Measurements from ENCODE around the gene SERP2. TPM values are rescaled to one million over a fixed set of nuclear protein-coding genes. Genes with fewer than 3 reads are reported as not detected.

SERP2 gene
- polyA plus RNA-seq, 3 donors from 2014 or later: 3.9 to 8.1 (median 4.3) TPM

DNA sequence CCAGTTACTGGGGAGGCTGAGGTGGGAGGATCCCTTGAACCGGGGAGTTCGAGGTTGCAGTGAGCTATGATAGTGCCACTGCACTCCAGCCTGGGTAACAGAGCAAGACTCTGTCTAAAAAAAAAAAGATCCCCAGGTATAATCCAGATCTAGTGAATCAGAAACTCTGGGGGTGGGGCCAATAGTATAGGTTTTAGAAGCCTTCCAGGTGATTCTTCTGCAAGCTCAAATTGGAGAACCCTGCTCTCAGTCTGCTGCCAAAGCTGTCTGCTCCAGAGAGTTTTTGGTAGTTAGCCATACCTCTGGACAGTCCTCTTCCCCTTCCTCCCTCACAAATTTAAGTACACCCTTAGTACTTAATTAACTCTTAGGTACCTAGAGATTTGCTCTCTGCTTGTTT lies 28.0 kb downstream of the SERP2 start:
- Mint-ChIP-seq H3K36me3 (no peaks in the 10 kb centered on the region), H3K4me1 (no peaks in the 10 kb centered on the region), H3K27ac (no peak overlapping the region), H3K4me3 (no peak overlapping the region), H3K9me3 (peaks cover 0 to 2% (median 0%) of the 10 kb centered on the region in 6 donors), H3K27me3 (ENCODE audit: low read depth in 3 of 3) (peaks cover 2 to 5% (median 2%) of the 10 kb centered on the region in 3 donors)
- DNase-seq: no peak

DNA sequence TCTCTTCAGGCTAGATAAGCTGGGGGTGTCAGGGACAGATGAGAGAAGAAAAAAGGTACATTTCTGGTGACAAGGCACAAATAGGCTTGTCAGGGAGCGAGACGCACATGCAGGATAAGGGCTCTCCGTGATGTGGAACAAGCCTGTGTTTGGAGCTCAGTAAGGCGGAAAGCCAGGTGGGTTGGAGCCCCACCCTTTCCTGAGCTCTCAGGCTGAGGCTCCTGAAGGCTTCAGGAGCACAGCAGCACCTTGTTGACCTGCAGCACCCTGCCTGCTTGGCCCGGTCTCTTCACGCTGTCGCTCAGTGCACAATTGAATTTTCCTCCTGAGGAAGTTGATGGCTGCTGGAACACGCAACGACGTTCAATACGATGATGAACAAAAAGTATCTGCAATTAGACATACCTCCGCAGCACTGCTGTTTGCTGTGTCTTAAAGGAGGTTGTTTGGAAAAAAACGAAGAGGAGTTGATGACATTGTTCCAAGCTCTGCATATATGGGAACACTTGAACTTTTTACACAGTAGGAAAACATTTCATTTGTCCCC lies 29.3 kb downstream of the SERP2 start:
- Mint-ChIP-seq H3K36me3 (no peaks in the 10 kb centered on the region), H3K4me3 (no peak overlapping the region), H3K27me3 (ENCODE audit: low read depth in 3 of 3) (peaks cover 0 to 5% (median 4%) of the 10 kb centered on the region in 3 donors), H3K9me3 (peaks cover 0 to 2% (median 0%) of the 10 kb centered on the region in 6 donors), H3K4me1 (no peaks in the 10 kb centered on the region), H3K27ac (no peak overlapping the region)
- DNase-seq: no peak

DNA sequence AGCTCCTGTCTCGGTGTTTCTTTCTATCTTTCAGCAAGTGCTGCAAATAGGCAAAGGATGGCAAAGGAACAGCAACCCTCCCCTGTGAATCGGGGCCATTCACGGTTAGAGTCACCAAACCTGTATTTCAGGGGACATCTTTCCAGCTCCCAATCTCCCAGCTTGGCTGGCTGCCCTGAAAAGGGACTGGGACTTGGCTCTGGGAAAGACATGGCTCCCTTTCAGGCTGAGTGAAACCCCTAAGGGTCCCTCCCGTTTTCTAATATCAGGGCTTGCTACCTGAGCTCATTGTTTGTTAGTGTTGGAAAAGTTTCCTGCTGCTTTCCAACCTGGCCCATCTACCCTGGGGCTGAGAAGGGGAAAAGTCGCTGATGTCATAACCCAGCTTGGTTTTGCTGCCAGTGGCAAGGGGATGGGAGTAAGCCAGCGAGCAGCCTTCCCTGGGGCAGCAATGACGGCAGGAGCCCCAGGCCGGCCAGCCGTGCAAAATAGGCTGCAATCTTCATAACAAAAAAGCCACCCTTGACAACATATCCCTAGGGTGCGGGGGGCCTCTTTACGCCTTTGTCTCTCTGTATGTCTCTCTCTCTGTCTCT lies 29.9 kb downstream of the SERP2 start:
- Mint-ChIP-seq H3K4me1 (no peaks in the 10 kb centered on the region), H3K4me3 (no peak overlapping the region), H3K27ac (no peak overlapping the region), H3K36me3 (no peaks in the 10 kb centered on the region), H3K27me3 (ENCODE audit: low read depth in 3 of 3) (peaks cover 0 to 5% (median 4%) of the 10 kb centered on the region in 3 donors), H3K9me3 (peaks cover 0 to 2% (median 0%) of the 10 kb centered on the region in 6 donors)
- no peak for DNase-seq

DNA sequence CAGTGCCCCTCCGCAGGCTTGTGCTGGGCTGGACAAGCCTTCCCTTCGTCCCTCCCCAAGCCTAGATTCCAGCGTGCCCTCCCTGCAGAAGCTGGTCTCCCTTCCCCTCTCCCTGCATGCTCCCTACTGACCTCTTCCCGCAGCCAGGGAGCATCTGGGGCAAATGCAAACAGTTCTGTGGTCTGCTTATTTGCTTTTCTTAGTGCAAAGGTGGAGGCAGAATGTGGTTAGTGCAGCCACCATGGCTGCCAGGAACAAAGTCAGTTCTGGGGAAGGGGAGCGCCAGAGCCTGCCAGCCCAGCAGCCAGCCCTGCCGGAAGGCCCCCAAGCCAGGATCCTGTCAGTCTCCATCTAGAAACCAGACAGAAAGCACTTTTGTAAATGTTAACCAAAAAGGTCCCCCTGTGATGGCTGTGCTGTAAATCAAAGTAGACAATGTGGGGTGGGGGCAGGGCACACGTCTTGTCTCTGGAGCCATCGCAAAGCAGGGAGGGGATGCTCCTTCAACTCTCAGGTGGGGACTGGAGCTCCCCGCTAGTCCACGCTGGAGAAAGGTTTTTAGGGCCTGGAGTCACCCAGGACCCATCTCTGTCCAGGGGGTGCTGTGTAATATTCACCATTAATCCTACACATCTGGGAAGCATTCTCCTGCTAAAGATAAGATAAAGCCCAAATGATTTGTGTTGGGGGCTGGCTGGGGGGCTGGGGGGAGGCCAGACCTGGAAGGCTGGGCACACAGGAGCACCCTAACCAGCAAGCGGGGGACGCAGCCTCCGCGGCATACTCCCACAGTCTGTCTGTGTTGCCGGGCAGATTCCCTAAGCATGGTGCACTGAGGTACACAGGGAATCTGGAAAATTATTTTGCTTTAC lies 30.9 kb downstream of the SERP2 start:
- H3K27me3 Mint-ChIP-seq (ENCODE audit: low read depth in 3 of 3): peaks cover 0 to 6% (median 6%) of the 10 kb centered on the region in 3 donors
- no peak overlapping the region for H3K4me3 Mint-ChIP-seq
- no peaks in the 10 kb centered on the region for H3K36me3 Mint-ChIP-seq
- no peaks in the 10 kb centered on the region for H3K4me1 Mint-ChIP-seq
- DNase-seq: no peak
- H3K27ac Mint-ChIP-seq: no peak overlapping the region
- peaks cover 0 to 2% (median 0%) of the 10 kb centered on the region in 6 donors for H3K9me3 Mint-ChIP-seq

DNA sequence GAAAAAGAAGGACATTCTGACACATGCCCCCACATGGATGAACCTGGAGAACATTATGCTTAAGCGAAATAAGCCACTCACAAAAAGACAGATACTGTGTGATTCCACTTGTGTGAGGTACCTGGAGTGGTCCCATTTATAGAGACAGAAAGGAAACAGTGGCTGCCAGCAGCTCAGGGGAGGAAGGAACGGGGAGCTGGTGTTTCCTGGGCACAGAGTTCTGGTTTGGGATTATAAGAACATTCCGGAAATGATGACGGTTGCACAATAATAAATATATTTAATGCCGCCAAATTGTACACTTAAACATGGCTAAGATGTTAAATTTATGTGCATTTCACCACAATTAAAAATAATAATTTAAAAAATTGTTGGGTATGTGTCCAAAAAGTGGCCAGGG lies 33.0 kb downstream of the SERP2 start:
- DNase-seq: no peak
- Mint-ChIP-seq H3K27ac (no peak overlapping the region), H3K36me3 (no peaks in the 10 kb centered on the region), H3K27me3 (ENCODE audit: low read depth in 3 of 3) (peaks cover 0 to 6% (median 5%) of the 10 kb centered on the region in 3 donors), H3K4me3 (no peak overlapping the region), H3K4me1 (no peaks in the 10 kb centered on the region), H3K9me3 (peaks cover 0 to 2% (median 0%) of the 10 kb centered on the region in 6 donors)

DNA sequence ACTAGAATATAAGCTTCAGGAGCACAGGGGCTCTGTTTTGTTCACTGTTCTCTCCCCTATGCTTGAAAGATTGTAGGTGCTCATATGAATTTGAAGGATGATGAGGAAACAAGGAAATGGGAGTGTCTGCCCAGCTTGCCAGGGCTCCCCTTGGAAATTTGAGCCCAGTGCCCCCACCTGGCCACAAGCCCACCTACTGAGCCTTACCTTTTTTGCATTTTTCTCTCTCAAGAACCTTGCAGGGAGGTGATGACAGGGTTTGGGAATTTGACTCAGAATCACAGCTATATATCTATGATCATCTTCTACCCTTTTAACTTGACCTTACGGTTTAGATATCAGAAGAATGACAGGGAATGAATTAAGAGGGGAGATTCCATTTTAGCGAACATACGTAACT lies 33.8 kb downstream of the SERP2 start:
- H3K9me3 Mint-ChIP-seq: peaks cover 0 to 2% (median 0%) of the 10 kb centered on the region in 6 donors
- H3K36me3 Mint-ChIP-seq: no peaks in the 10 kb centered on the region
- H3K27me3 Mint-ChIP-seq (ENCODE audit: low read depth in 3 of 3): peaks cover 0 to 9% (median 4%) of the 10 kb centered on the region in 3 donors
- H3K4me1 Mint-ChIP-seq: peaks cover 0 to 6% of the 10 kb centered on the region in 2 donors
- no peak for DNase-seq
- no peak overlapping the region for H3K4me3 Mint-ChIP-seq
- no peak overlapping the region for H3K27ac Mint-ChIP-seq

DNA sequence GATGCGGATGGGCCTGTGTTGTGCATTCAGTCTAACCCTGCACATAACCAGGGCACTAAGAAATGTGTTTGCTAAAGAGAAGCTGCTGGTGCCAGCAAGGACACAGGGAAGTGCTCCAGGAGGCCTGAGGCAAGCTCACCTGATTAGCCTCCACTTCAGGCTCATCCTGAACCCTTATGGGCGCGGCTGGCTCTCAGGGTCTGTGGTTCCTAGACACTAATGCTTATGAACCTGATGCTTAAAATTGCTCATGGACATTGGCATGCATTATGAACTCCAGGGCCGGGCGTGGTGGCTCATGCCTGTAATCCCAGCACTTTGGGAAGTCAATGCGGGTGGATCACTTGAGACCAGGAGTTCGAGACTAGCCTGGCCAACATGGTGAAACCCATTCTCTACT lies 34.3 kb downstream of the SERP2 start:
- Mint-ChIP-seq H3K27me3 (ENCODE audit: low read depth in 3 of 3) (peaks cover 2 to 10% (median 4%) of the 10 kb centered on the region in 3 donors), H3K4me3 (no peak overlapping the region), H3K27ac (no peak overlapping the region), H3K4me1 (peaks cover 0 to 6% of the 10 kb centered on the region in 2 donors), H3K9me3 (peaks cover 0 to 2% (median 0%) of the 10 kb centered on the region in 6 donors), H3K36me3 (no peaks in the 10 kb centered on the region)
- no peak for DNase-seq

DNA sequence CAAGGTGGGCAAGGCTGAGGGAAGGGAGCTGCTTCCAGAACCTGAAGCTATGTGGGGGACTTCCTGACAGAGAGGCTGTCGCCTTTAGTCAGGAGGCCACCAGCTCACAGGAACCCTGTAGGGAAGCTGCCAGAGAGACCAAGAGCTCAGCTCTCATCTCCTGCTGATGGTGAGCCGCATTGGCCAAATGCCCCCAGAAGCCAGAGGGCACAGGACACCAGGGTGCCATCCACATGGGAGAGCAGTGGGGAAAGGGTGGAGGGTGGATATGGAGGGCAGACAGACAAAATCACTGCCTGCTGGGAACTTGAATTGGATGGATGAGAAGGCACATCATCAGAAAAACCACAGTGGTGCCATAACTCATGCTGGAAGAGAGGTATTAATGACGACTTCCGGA lies 36.0 kb downstream of the SERP2 start:
- Mint-ChIP-seq H3K4me3 (no peak overlapping the region), H3K4me1 (peaks cover 0 to 6% of the 10 kb centered on the region in 2 donors), H3K9me3 (peaks cover 0 to 2% (median 0%) of the 10 kb centered on the region in 6 donors), H3K27me3 (ENCODE audit: low read depth in 3 of 3) (peaks cover 2 to 8% (median 3%) of the 10 kb centered on the region in 3 donors), H3K27ac (no peak overlapping the region), H3K36me3 (no peaks in the 10 kb centered on the region)
- DNase-seq: no peak

DNA sequence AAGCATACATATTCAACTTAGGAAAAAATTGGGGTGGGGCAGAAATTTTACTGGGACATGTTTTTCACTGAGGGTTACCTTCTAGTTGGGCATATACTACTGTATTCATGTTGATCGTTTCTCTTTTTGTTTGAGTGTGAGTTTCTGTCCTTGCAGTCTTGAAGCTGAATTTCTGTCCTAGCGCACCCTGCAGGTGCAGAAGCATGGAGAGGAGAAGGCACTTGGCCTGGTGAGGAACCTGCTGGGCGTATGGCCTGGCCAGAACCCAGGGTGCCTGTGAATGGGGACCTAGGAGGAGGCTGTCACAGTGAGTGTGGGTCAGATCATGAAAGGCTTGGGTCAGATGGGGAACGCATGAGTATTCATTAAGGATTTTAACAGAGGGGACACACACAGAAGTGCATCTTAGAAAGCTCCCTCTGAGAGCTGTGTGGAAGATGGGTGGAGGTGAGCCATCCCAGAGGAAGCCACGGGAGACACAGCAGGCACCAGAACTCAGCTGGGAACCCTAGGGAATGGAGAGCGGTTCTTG lies 36.8 kb downstream of the SERP2 start:
- peaks cover 1 to 8% (median 2%) of the 10 kb centered on the region in 3 donors for H3K27me3 Mint-ChIP-seq (ENCODE audit: low read depth in 3 of 3)
- peak overlapping the region in 1 of 6 donors; percentile 18 for H3K27ac Mint-ChIP-seq
- peaks cover 0 to 2% (median 0%) of the 10 kb centered on the region in 6 donors for H3K9me3 Mint-ChIP-seq
- no peak overlapping the region for H3K4me3 Mint-ChIP-seq
- DNase-seq: no peak
- peaks cover 0 to 6% of the 10 kb centered on the region in 2 donors for H3K4me1 Mint-ChIP-seq
- H3K36me3 Mint-ChIP-seq: no peaks in the 10 kb centered on the region

DNA sequence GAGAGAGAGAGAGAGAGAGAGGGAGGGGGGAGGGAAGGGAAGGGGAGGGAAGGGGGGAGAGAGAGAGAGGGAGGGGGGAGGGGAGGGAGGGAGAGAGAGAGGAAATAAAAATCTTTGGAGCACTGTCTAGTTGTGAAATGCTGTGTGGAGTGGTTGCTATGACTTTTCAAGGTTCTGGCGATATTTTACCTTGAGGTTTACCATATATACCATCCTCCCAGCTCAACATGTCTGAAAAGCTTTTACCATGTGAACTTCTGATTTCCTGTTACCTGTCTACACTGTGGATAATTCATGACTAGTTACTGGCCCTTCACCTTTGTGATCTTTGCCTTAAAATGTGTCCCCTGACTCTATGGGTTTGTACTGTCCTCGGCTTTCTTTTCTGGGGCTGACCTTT lies 38.2 kb downstream of the SERP2 start:
- Mint-ChIP-seq H3K27me3 (ENCODE audit: low read depth in 3 of 3) (peaks cover 2 to 8% (median 2%) of the 10 kb centered on the region in 3 donors), H3K36me3 (no peaks in the 10 kb centered on the region), H3K4me1 (peaks cover 0 to 6% of the 10 kb centered on the region in 2 donors), H3K9me3 (no peaks in the 10 kb centered on the region), H3K27ac (peak overlapping the region in 2 of 6 donors; percentile 18 to 60), H3K4me3 (no peak overlapping the region)
- no peak for DNase-seq

DNA sequence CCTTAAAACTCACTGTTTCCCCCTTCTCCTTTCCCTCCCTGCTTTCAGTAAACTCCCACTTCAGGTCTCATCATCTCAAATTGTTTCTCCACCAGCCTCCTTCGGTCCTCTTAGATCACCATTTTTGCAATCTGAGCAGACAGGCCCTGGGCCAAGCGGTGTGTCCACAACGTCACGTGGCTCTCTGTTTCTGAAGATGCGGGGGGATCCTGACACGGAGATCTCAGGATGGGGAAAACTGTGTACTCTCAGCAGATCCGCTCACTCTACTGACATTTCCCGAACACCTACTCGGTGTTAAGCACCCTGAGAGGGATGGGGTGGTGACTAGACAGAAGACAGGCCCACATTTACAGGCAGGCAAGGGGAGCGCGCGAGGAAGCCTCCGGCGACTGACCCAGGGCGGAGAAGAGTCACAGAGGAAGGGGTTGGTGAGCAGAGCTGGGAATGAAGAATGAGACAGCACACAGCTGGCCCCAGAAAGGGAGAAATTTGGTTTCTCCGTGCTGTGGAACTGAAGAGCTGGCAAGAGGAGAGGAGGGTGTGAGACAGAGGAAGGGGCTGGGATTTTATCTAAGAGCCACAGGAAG lies 38.8 kb downstream of the SERP2 start:
- no peaks in the 10 kb centered on the region for H3K36me3 Mint-ChIP-seq
- no peak overlapping the region for H3K4me3 Mint-ChIP-seq
- peak overlapping the region in 1 of 6 donors; percentile 60 for H3K27ac Mint-ChIP-seq
- peaks cover 2 to 6% (median 2%) of the 10 kb centered on the region in 3 donors for H3K27me3 Mint-ChIP-seq (ENCODE audit: low read depth in 3 of 3)
- no peaks in the 10 kb centered on the region for H3K9me3 Mint-ChIP-seq
- no peak for DNase-seq
- H3K4me1 Mint-ChIP-seq: peaks cover 0 to 6% of the 10 kb centered on the region in 2 donors

DNA sequence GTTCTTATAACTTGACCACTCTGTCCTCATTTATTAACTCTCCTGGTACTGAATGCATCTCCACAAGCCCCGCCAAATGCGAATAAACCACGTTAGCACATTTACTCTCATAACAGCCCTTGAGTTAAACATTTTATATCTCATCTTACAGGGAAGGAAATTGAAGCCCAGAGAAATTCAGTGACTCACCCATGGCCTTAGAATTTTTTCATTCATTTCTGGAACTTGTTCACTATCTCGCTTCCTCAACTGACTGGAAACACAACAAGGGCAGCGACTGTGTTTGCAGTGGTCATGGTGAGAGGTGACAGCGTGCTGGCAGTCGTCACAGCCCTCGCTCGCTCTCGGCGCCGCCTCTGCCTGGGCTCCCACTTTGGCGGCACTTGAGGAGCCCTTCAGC lies 39.5 kb downstream of the SERP2 start:
- Mint-ChIP-seq H3K36me3 (no peaks in the 10 kb centered on the region), H3K4me1 (peaks cover 0 to 6% of the 10 kb centered on the region in 2 donors), H3K27ac (no peak overlapping the region), H3K9me3 (no peaks in the 10 kb centered on the region), H3K27me3 (ENCODE audit: low read depth in 3 of 3) (peaks cover 2 to 6% (median 2%) of the 10 kb centered on the region in 3 donors), H3K4me3 (no peak overlapping the region)
- DNase-seq: no peak

DNA sequence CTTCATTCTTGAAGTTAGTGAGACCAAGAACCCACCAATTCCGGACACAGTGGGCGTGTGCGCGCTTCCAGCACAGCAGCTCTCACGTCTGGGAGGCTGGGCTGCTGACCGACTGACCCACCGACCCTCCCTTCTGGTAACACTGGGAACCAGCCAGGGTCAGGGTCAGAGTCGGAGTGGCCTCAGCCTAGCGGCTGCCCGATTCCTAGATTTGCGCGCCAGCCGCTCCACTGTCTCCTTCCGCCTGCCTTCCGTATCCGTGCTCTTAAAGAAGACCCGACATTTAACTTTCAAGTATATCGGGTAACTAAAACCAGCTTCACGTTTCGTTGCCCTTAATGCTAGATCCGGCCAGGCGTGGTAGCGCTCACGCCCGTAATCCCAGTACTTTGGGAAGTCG lies 41.1 kb downstream of the SERP2 start:
- peaks cover 1 to 4% (median 2%) of the 10 kb centered on the region in 3 donors for H3K27me3 Mint-ChIP-seq (ENCODE audit: low read depth in 3 of 3)
- peak overlapping the region in 1 of 5 donors; percentile 79 for H3K4me3 Mint-ChIP-seq
- no peaks in the 10 kb centered on the region for H3K36me3 Mint-ChIP-seq
- no peak overlapping the region for H3K27ac Mint-ChIP-seq
- no peak for DNase-seq
- peaks cover 0 to 6% of the 10 kb centered on the region in 2 donors for H3K4me1 Mint-ChIP-seq
- no peaks in the 10 kb centered on the region for H3K9me3 Mint-ChIP-seq

All from immature natural killer cell (primary cell).